ENCODE results near the gene THBS1. TPM values are rescaled to one million over a fixed set of nuclear protein-coding genes. Genes with fewer than 3 reads are reported as not detected.

The THBS1 gene
- total and polyA plus RNA-seq, 3 donors from 2014 or later: 12.6 to 20.7 (median 13.9) TPM

- H3K9me3 ChIP-seq: no peaks in the 10 kb centered on the region
- H3K4me3 ChIP-seq: no peak overlapping the region
- DNase-seq: no peak
- TF ChIP-seq CTCF (IDR thresholded peaks at IDR 0.05): no peak
- no peak for TF ChIP-seq POLR2A (IDR thresholded peaks at IDR 0.05)
- H3K4me1 ChIP-seq: no peaks in the 10 kb centered on the region
- H3K27ac ChIP-seq: no peak overlapping the region
- H3K36me3 ChIP-seq (ENCODE audit: low read depth, missing control alignments): no peaks in the 10 kb centered on the region
- WGBS, 2 donors: 77 to 88% methylated on average over 1 of the region's 1 CpG
- H3K27me3 ChIP-seq: no peaks in the 10 kb centered on the region
- intact Hi-C loops (cut with DNase I; ENCODE audit: low total_unique reads): no loop called here
These were observed 40.3 kb downstream of the THBS1 start for GRCh38 chr15:39621210-39621609.

- intact Hi-C loops (cut with DNase I; ENCODE audit: low total_unique reads): no loop called here
- Histone ChIP-seq H3K36me3 (ENCODE audit: low read depth, missing control alignments) (no peaks in the 10 kb centered on the region), H3K27ac (no peak overlapping the region), H3K4me3 (no peak overlapping the region), H3K4me1 (no peaks in the 10 kb centered on the region), H3K9me3 (no peaks in the 10 kb centered on the region), H3K27me3 (no peaks in the 10 kb centered on the region)
- TF ChIP-seq CTCF (IDR thresholded peaks at IDR 0.05): no peak
- no peak for TF ChIP-seq POLR2A (IDR thresholded peaks at IDR 0.05)
- no peak for DNase-seq
- 77 to 100% methylated on average over 1 of the region's 1 CpG for WGBS, 2 donors
These were observed 41.1 kb downstream of the THBS1 start for GRCh38 chr15:39621976-39622375.

GRCh38 chr15:39622660-39623516 lies 42.0 kb downstream of the THBS1 start:
- TF ChIP-seq POLR2A (IDR thresholded peaks at IDR 0.05): no peak
- TF ChIP-seq CTCF (IDR thresholded peaks at IDR 0.05): no peak
- no peak for DNase-seq
- 82 to 85% methylated on average over 6 of the region's 6 CpGs for WGBS, 2 donors
- no peak overlapping the region for H3K27ac ChIP-seq
- no peak overlapping the region for H3K4me3 ChIP-seq
- H3K36me3 ChIP-seq (ENCODE audit: low read depth, missing control alignments): no peaks in the 10 kb centered on the region
- intact Hi-C loops (cut with DNase I; ENCODE audit: low total_unique reads): no loop called here
- no peaks in the 10 kb centered on the region for H3K27me3 ChIP-seq
- no peaks in the 10 kb centered on the region for H3K9me3 ChIP-seq
- no peaks in the 10 kb centered on the region for H3K4me1 ChIP-seq

- peaks cover 4% of the 10 kb centered on the region for H3K4me1 ChIP-seq
These were observed 42.7 kb downstream of the THBS1 start for GRCh38 chr15:39623529-39623931.

More at GRCh38 chr15:39623529-39623931, 42.7 kb downstream of the THBS1 start:
- no peaks in the 10 kb centered on the region for H3K27me3 ChIP-seq
- no peaks in the 10 kb centered on the region for H3K9me3 ChIP-seq
- H3K36me3 ChIP-seq (ENCODE audit: low read depth, missing control alignments): no peaks in the 10 kb centered on the region
- H3K4me3 ChIP-seq: no peak overlapping the region
- H3K27ac ChIP-seq: no peak overlapping the region
- intact Hi-C loops (cut with DNase I; ENCODE audit: low total_unique reads): no loop called here
- no peak for DNase-seq
- WGBS, 2 donors: 81 to 84% methylated on average over 4 of the region's 4 CpGs
- TF ChIP-seq POLR2A (IDR thresholded peaks at IDR 0.05): no peak
- TF ChIP-seq CTCF (IDR thresholded peaks at IDR 0.05): no peak
